ENCODE data around the gene SMKR1. TPM values are rescaled to one million over a fixed set of nuclear protein-coding genes. Genes with fewer than 3 reads are reported as not detected.

SMKR1 gene
- total RNA-seq, 4 donors from 2014 or later = 1.2 TPM; not detected in 3

DNA sequence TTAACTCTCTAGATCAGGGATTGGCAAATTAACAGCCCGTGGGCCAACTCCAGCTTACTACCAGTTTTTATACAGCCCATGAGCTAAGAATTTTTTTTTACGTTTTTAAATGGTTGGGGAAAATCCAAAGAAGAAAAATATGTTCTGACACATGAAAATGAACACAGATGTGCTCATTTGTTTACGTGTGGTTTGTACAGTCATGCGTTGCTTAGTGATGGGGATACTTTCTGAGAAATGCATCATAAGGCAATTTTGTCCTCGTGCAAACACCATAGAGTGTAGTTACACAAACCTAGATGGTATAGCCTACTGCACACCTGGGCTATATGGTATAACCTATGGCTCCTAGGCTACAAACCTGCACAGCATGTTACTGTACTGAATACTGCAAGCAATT lies 8.3 kb upstream of the SMKR1 start:
- 51 to 63% methylated on average over 5 of the region's 5 CpGs for WGBS, 2 donors
- H3K9me3 ChIP-seq = no peaks in the 10 kb centered on the region
- no peaks in the 10 kb centered on the region for H3K4me1 ChIP-seq
- TF ChIP-seq EP300 (IDR thresholded peaks at IDR 0.05) (no peak), POLR2A (IDR thresholded peaks at IDR 0.05) (no peak)
- TF ChIP-seq, protein P1, sequence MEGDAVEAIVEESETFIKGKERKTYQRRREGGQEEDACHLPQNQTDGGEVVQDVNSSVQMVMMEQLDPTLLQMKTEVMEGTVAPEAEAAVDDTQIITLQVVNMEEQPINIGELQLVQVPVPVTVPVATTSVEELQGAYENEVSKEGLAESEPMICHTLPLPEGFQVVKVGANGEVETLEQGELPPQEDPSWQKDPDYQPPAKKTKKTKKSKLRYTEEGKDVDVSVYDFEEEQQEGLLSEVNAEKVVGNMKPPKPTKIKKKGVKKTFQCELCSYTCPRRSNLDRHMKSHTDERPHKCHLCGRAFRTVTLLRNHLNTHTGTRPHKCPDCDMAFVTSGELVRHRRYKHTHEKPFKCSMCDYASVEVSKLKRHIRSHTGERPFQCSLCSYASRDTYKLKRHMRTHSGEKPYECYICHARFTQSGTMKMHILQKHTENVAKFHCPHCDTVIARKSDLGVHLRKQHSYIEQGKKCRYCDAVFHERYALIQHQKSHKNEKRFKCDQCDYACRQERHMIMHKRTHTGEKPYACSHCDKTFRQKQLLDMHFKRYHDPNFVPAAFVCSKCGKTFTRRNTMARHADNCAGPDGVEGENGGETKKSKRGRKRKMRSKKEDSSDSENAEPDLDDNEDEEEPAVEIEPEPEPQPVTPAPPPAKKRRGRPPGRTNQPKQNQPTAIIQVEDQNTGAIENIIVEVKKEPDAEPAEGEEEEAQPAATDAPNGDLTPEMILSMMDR (IDR thresholded peaks at IDR 0.05) = no peak
- DNase-seq (ENCODE audit: low spot score in 2 of 2) = no peak
- H3K4me3 ChIP-seq = no peak overlapping the region
- no peak overlapping the region for H3K27ac ChIP-seq
- H3K27me3 ChIP-seq = no peaks in the 10 kb centered on the region
- H3K36me3 ChIP-seq = no peaks in the 10 kb centered on the region

- no peak for DNase-seq (ENCODE audit: low spot score in 2 of 2)
- Histone ChIP-seq H3K4me3 (no peak overlapping the region), H3K27ac (no peak overlapping the region), H3K9me3 (no peaks in the 10 kb centered on the region), H3K4me1 (no peaks in the 10 kb centered on the region), H3K27me3 (peaks cover 0 to 2% of the 10 kb centered on the region in 2 donors), H3K36me3 (no peaks in the 10 kb centered on the region)
- 81 to 83% methylated on average over 1 of the region's 1 CpG for WGBS, 2 donors
- no peak for TF ChIP-seq EP300 (IDR thresholded peaks at IDR 0.05)
- TF ChIP-seq, protein P1 (IDR thresholded peaks at IDR 0.05) = no peak
- no peak for TF ChIP-seq POLR2A (IDR thresholded peaks at IDR 0.05)
These were observed 6.3 kb upstream of the SMKR1 start for GRCh38 chr7:129495987-129496386.

DNA sequence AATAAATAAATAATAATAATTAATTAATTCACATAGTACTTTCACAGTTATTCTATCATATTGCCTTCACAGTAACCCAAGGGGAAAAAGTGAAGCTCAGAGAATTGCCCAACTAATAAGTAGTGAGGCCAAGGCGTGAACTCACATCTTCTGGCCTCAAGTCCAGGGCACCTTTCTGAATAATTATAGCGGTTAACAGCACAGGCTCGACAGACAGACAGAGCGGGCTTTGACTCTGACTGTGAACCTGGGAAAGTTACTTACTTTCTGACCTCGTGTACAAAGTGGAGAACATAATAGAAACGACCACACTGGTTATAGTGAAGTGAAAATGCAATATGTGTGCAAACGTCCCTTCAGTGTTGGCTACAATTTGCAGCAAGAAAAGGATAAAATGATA lies 5.7 kb upstream of the SMKR1 start:
- no peaks in the 10 kb centered on the region for H3K9me3 ChIP-seq
- TF ChIP-seq EP300 (IDR thresholded peaks at IDR 0.05) = no peak
- no peak for TF ChIP-seq POLR2A (IDR thresholded peaks at IDR 0.05)
- TF ChIP-seq, protein P1 (IDR thresholded peaks at IDR 0.05) = no peak
- WGBS, 2 donors = 66 to 70% methylated on average over 7 of the region's 7 CpGs
- H3K4me1 ChIP-seq = peaks cover 0 to under 1% (median 0%) of the 10 kb centered on the region in 4 donors
- no peak for DNase-seq (ENCODE audit: low spot score in 2 of 2)
- H3K4me3 ChIP-seq = no peak overlapping the region
- no peaks in the 10 kb centered on the region for H3K36me3 ChIP-seq
- no peak overlapping the region for H3K27ac ChIP-seq
- peaks cover 0 to 7% of the 10 kb centered on the region in 2 donors for H3K27me3 ChIP-seq

GRCh38 chr7:129497156-129497555 lies 5.2 kb upstream of the SMKR1 start:
- Histone ChIP-seq H3K27ac (no peak overlapping the region), H3K36me3 (no peaks in the 10 kb centered on the region), H3K27me3 (peaks cover 0 to 10% of the 10 kb centered on the region in 2 donors), H3K9me3 (no peaks in the 10 kb centered on the region), H3K4me3 (no peak overlapping the region), H3K4me1 (peaks cover 0 to 4% (median 0%) of the 10 kb centered on the region in 4 donors)
- DNase-seq (ENCODE audit: low spot score in 2 of 2) = no peak
- TF ChIP-seq POLR2A (IDR thresholded peaks at IDR 0.05) (no peak), EP300 (IDR thresholded peaks at IDR 0.05) (no peak)
- TF ChIP-seq, protein P1 (IDR thresholded peaks at IDR 0.05) = no peak
- WGBS, 2 donors = 77 to 78% methylated on average over 4 of the region's 4 CpGs

- DNase-seq (ENCODE audit: low spot score in 2 of 2) = no peak
- peaks cover 0 to 16% of the 10 kb centered on the region in 2 donors for H3K27me3 ChIP-seq
- H3K4me1 ChIP-seq = peaks cover 0 to 10% (median 3%) of the 10 kb centered on the region in 4 donors
- no peak for TF ChIP-seq EP300 (IDR thresholded peaks at IDR 0.05)
- TF ChIP-seq, protein P1 (IDR thresholded peaks at IDR 0.05) = no peak
- no peak for TF ChIP-seq POLR2A (IDR thresholded peaks at IDR 0.05)
- WGBS, 2 donors = 91 to 100% methylated on average over 1 of the region's 1 CpG
- H3K4me3 ChIP-seq = no peak overlapping the region
- no peak overlapping the region for H3K27ac ChIP-seq
- no peaks in the 10 kb centered on the region for H3K9me3 ChIP-seq
- H3K36me3 ChIP-seq = no peaks in the 10 kb centered on the region
These were observed 4.3 kb upstream of the SMKR1 start for GRCh38 chr7:129498021-129498420.
